ENCODE results near the gene ATP6V0B.

GRCh38 chr1:43968348-43968948, 6.3 kb upstream of the ATP6V0B start:
- TF ChIP-seq SMC3 (conservative IDR thresholded peaks at IDR 0.05; ENCODE audit: poor library complexity) (no peak), POLR2AphosphoS5 (IDR thresholded peaks at IDR 0.05) (no peak)

Data from neural cell (in vitro differentiated cells).